HG02884 (cell line): ENCODE results near the gene USP34.

ENCODE experiments used
- ATAC-seq: cut with Tn5 transposase; IDR thresholded peaks from one replicate; pipeline ENCODE4 v1.9.1; 2021; ENCODE audit warnings: mild to moderate bottlenecking, moderate library complexity; ENCODE audit not compliant: unreplicated experiment

USP34 gene

GRCh38 chr2:61255580-61256437 lies 215.1 kb downstream of the USP34 start:
- ATAC-seq: no peak

GRCh38 chr2:61254536-61254935 lies 216.4 kb downstream of the USP34 start:
- ATAC-seq: no peak

- no peak for ATAC-seq
These were observed 217.8 kb downstream of the USP34 start for GRCh38 chr2:61253136-61253535.

- ATAC-seq: no peak
These were observed 218.9 kb downstream of the USP34 start for GRCh38 chr2:61252031-61252430.

- no peak for ATAC-seq
These were observed 221.3 kb downstream of the USP34 start for GRCh38 chr2:61249521-61250071.

- ATAC-seq: no peak
These were observed 223.6 kb downstream of the USP34 start for GRCh38 chr2:61247204-61247812.

- no peak for ATAC-seq
These were observed 226.2 kb downstream of the USP34 start for GRCh38 chr2:61244694-61245093.

- ATAC-seq: no peak
These were observed 229.6 kb downstream of the USP34 start for GRCh38 chr2:61241266-61241665.

- no peak for ATAC-seq
These were observed 232.5 kb downstream of the USP34 start for GRCh38 chr2:61238219-61239012.

- ATAC-seq: no peak
These were observed 235.2 kb downstream of the USP34 start for GRCh38 chr2:61235716-61236115.

- no peak for ATAC-seq
These were observed 237.3 kb downstream of the USP34 start for GRCh38 chr2:61233581-61233980.

GRCh38 chr2:61229936-61230335 lies 241.0 kb downstream of the USP34 start:
- ATAC-seq: no peak

- no peak for ATAC-seq
These were observed 248.3 kb downstream of the USP34 start for GRCh38 chr2:61222567-61222966.

- no peak for ATAC-seq
These were observed 249.1 kb downstream of the USP34 start for GRCh38 chr2:61221819-61222218.

- no peak for ATAC-seq
These were observed 250.1 kb downstream of the USP34 start for GRCh38 chr2:61220768-61221167.

- no peak for ATAC-seq
These were observed 252.1 kb downstream of the USP34 start for GRCh38 chr2:61218817-61219170.

- no peak for ATAC-seq
These were observed 252.6 kb downstream of the USP34 start for GRCh38 chr2:61218076-61218816.

GRCh38 chr2:61214171-61214570 lies 256.7 kb downstream of the USP34 start:
- no peak for ATAC-seq

- no peak for ATAC-seq
These were observed 260.4 kb downstream of the USP34 start for GRCh38 chr2:61210332-61210981.

GRCh38 chr2:61205132-61205531 lies 265.8 kb downstream of the USP34 start:
- no peak for ATAC-seq
